Measurements from ENCODE around the gene BCKDHB.

The BCKDHB gene

DNA sequence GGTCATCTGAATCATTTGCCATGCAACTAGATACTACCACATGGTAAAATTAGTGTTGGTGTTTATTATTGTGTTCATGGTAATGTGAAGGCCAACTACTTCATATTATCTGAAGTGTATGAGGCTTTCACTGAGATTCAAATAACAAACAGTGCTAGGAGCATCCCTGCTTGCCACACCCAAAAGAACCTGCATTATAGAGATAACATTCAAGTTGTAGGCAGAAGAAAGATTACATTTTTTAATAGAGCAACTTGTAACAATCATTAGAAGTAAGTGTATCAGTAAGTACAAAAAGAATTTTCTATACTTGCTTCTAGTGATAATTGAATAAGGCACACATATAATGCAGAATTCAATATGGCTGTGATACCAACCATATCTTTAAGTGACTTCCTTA lies 49.8 kb downstream of the BCKDHB start:
- H3K4me2 ChIP-seq (ENCODE audit: low read length) = no peak overlapping the region
- H3K27me3 ChIP-seq (ENCODE audit: control insufficient read depth, low read length) = no peaks in the 10 kb centered on the region
- TF ChIP-seq EZH2phosphoT487 (IDR thresholded peaks at IDR 0.05; ENCODE audit: borderline replicate concordance, low read length) = no peak
- TF ChIP-seq, protein P1, sequence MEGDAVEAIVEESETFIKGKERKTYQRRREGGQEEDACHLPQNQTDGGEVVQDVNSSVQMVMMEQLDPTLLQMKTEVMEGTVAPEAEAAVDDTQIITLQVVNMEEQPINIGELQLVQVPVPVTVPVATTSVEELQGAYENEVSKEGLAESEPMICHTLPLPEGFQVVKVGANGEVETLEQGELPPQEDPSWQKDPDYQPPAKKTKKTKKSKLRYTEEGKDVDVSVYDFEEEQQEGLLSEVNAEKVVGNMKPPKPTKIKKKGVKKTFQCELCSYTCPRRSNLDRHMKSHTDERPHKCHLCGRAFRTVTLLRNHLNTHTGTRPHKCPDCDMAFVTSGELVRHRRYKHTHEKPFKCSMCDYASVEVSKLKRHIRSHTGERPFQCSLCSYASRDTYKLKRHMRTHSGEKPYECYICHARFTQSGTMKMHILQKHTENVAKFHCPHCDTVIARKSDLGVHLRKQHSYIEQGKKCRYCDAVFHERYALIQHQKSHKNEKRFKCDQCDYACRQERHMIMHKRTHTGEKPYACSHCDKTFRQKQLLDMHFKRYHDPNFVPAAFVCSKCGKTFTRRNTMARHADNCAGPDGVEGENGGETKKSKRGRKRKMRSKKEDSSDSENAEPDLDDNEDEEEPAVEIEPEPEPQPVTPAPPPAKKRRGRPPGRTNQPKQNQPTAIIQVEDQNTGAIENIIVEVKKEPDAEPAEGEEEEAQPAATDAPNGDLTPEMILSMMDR (IDR thresholded peaks at IDR 0.05; ENCODE audit: low read depth, low read length, poor library complexity, severe bottlenecking) = no peak
- no peaks in the 10 kb centered on the region for H3K9me2 ChIP-seq (replicated peaks; ENCODE audit: control insufficient read depth, low read length)
- no peaks in the 10 kb centered on the region for H4K20me1 ChIP-seq (ENCODE audit: control insufficient read depth, insufficient read depth, low read depth, low read length)
- H3F3A ChIP-seq (ENCODE audit: control insufficient read depth, insufficient read depth) = no peaks in the 10 kb centered on the region
- no peak overlapping the region for H3K4me3 ChIP-seq (ENCODE audit: low read length)
- no peaks in the 10 kb centered on the region for H3K36me3 ChIP-seq (ENCODE audit: control insufficient read depth, low read length)
- no peak overlapping the region for H3K27ac ChIP-seq (ENCODE audit: low read depth, low read length)
- H3K4me1 ChIP-seq (ENCODE audit: control insufficient read depth, low read length) = no peaks in the 10 kb centered on the region
- no peaks in the 10 kb centered on the region for H3K79me2 ChIP-seq (ENCODE audit: control insufficient read depth, low read length)
- H3K9me3 ChIP-seq (ENCODE audit: control insufficient read depth, insufficient read depth, low read length) = no peaks in the 10 kb centered on the region

GRCh38 chr6:80158478-80158989 lies 52.1 kb downstream of the BCKDHB start:
- no peaks in the 10 kb centered on the region for H3F3A ChIP-seq (ENCODE audit: control insufficient read depth, insufficient read depth)
- H3K4me2 ChIP-seq (ENCODE audit: low read length) = no peak overlapping the region
- TF ChIP-seq, protein P1 (IDR thresholded peaks at IDR 0.05; ENCODE audit: low read depth, low read length, poor library complexity, severe bottlenecking) = no peak
- TF ChIP-seq EZH2phosphoT487 (IDR thresholded peaks at IDR 0.05; ENCODE audit: borderline replicate concordance, low read length) = no peak
- H3K36me3 ChIP-seq (ENCODE audit: control insufficient read depth, low read length) = no peaks in the 10 kb centered on the region
- no peaks in the 10 kb centered on the region for H3K9me2 ChIP-seq (replicated peaks; ENCODE audit: control insufficient read depth, low read length)
- no peaks in the 10 kb centered on the region for H3K4me1 ChIP-seq (ENCODE audit: control insufficient read depth, low read length)
- no peaks in the 10 kb centered on the region for H3K27me3 ChIP-seq (ENCODE audit: control insufficient read depth, low read length)
- no peaks in the 10 kb centered on the region for H3K9me3 ChIP-seq (ENCODE audit: control insufficient read depth, insufficient read depth, low read length)
- no peak overlapping the region for H3K4me3 ChIP-seq (ENCODE audit: low read length)
- H4K20me1 ChIP-seq (ENCODE audit: control insufficient read depth, insufficient read depth, low read depth, low read length) = no peaks in the 10 kb centered on the region
- H3K79me2 ChIP-seq (ENCODE audit: control insufficient read depth, low read length) = no peaks in the 10 kb centered on the region
- no peak overlapping the region for H3K27ac ChIP-seq (ENCODE audit: low read depth, low read length)

DNA sequence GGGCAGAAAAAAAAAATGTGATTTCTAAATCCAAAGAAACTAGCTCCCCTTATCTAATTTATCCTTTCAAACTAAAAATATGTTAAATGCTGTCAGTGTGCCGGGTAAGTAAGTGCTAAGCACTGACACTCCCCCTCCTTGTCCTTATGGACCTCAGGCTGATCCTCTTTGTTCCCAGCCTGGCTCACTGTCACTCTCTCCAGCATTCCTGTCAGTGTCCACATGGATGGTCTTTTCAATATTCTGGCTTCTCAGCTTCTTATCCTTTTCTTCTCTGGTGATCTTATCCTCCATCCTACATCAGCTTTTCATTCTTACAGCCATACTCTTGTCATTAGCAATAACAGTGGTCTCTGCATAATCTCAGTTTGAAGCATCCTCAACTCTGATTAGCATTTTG lies 55.0 kb downstream of the BCKDHB start:
- TF ChIP-seq, protein P1 (IDR thresholded peaks at IDR 0.05; ENCODE audit: low read depth, low read length, poor library complexity, severe bottlenecking) = no peak
- no peak for TF ChIP-seq EZH2phosphoT487 (IDR thresholded peaks at IDR 0.05; ENCODE audit: borderline replicate concordance, low read length)
- no peaks in the 10 kb centered on the region for H3F3A ChIP-seq (ENCODE audit: control insufficient read depth, insufficient read depth)
- H3K9me2 ChIP-seq (replicated peaks; ENCODE audit: control insufficient read depth, low read length) = no peaks in the 10 kb centered on the region
- H3K79me2 ChIP-seq (ENCODE audit: control insufficient read depth, low read length) = no peaks in the 10 kb centered on the region
- no peak overlapping the region for H3K27ac ChIP-seq (ENCODE audit: low read depth, low read length)
- no peaks in the 10 kb centered on the region for H3K27me3 ChIP-seq (ENCODE audit: control insufficient read depth, low read length)
- H3K4me1 ChIP-seq (ENCODE audit: control insufficient read depth, low read length) = peaks cover 6% of the 10 kb centered on the region; the same call in 1 of the 2 replicates
- no peak overlapping the region for H3K4me2 ChIP-seq (ENCODE audit: low read length)
- H4K20me1 ChIP-seq (ENCODE audit: control insufficient read depth, insufficient read depth, low read depth, low read length) = no peaks in the 10 kb centered on the region
- H3K36me3 ChIP-seq (ENCODE audit: control insufficient read depth, low read length) = no peaks in the 10 kb centered on the region
- no peak overlapping the region for H3K4me3 ChIP-seq (ENCODE audit: low read length)
- no peaks in the 10 kb centered on the region for H3K9me3 ChIP-seq (ENCODE audit: control insufficient read depth, insufficient read depth, low read length)

Data from DOHH2 (cell line).